Natural killer cell treated with Interleukin-12 subunit alpha and Interleukin-12 subunit beta and Interleukin-15 and Interleukin-18, amount 100 ng/mL, for 72 hours (primary cell): ENCODE results near the gene TRPM8. TPM values are rescaled to one million over a fixed set of nuclear protein-coding genes. Genes with fewer than 3 reads are reported as not detected.
A peak's percentile ranks its signal among the peaks of the same experiment; 100 is the strongest.

Source experiments
- ATAC-seq, 2 donors: fragments of 150-1000 bp; cut with Tn5 transposase in 1 of 2; sonication (Bioruptor Pico), chemical (Tn5 transposase) in 1 of 2; 2 replicates each; pipeline ENCODE4 v1.10.0; 2021
- DNase-seq: peaks from one replicate; pipeline ENCODE4 v3.0.0; 2022; ENCODE audit warnings: low spot score
- H3K27ac Mint-ChIP-seq, 2 donors: 1 replicate in 1 of 2; 2 replicates in 1 of 2; pipeline ENCODE4 v1.8.0; 2022; ENCODE audit warnings: mixed read lengths in 2 of 2, mild to moderate bottlenecking in 1 of 2, moderate library complexity in 1 of 2
- H3K27me3 Mint-ChIP-seq, 2 donors: 1 replicate in 1 of 2; 2 replicates in 1 of 2; pipeline ENCODE4 v1.8.0; 2022; ENCODE audit warnings: mixed read lengths in 2 of 2
- H3K36me3 Mint-ChIP-seq: one replicate; pipeline ENCODE4 v1.8.0; 2022; ENCODE audit warnings: mixed read lengths
- H3K4me1 Mint-ChIP-seq, 2 donors: 1 replicate in 1 of 2; 2 replicates in 1 of 2; pipeline ENCODE4 v1.8.0; 2022; ENCODE audit warnings: low read depth in 2 of 2, mixed read lengths in 2 of 2, mild to moderate bottlenecking in 1 of 2
- H3K4me3 Mint-ChIP-seq: one replicate; pipeline ENCODE4 v1.8.0; 2022; ENCODE audit warnings: mixed read lengths
- H3K9me3 Mint-ChIP-seq: 2 replicates; pipeline ENCODE4 v1.8.0; 2022; ENCODE audit warnings: mixed read lengths
- total RNA-seq, 2 donors: library from RNA; stranded (reverse); gene quantifications; one replicate each; pipeline ENCODE4 v1.2.3, GENCODE V29; 2022

Gene TRPM8
- total RNA-seq, 2 donors from 2014 or later = not detected

DNA sequence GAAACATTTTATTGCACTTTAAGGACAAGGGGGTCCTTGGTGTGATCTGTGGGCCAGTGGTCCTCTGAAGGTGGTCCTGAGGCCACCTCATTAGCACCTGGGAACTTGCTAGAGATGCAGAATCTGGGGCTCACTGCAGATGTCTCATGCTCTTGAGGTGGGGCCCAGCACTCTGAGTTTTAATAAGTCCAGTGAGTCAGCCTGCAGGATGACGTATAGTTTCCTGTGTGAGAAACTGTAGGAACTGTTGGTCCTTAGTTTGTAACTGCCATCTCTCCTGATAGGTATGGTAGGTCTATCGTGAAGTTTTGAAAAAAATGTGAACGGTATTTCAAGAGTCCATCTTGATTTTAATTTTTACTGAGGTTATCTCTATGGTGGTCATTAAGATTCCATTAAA lies 2.8 kb downstream of the TRPM8 start:
- Mint-ChIP-seq H3K27me3 (peaks cover 27 to 36% of the 10 kb centered on the region in 2 donors), H3K27ac (peak overlapping the region in 1 of 2 donors; percentile 54), H3K4me3 (peak overlapping the region; percentile 50), H3K36me3 (no peaks in the 10 kb centered on the region), H3K9me3 (no peaks in the 10 kb centered on the region), H3K4me1 (peaks cover 5 to 9% of the 10 kb centered on the region in 2 donors)
- ATAC-seq = peak; percentile 67 to 84
- DNase-seq = no peak

DNA sequence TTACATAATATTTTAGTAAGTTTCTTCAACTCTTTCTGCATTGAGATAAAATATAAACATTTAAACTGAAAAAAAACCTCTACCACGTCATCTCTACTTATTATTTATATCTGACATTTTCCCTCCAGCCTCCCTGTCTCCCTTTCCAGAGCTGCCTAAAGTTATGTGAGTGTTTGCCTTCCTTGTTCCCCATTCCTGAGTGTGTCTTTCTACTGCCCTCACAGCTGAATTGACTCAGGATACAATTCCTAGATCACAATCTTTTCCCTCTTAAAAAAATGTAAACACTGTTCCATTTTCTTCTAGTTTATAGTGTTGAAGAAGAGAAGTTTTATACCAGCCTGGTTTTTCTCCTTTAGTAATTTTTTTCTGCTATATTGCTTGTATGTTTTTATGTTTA lies 5.3 kb downstream of the TRPM8 start:
- peaks cover 26 to 34% of the 10 kb centered on the region in 2 donors for H3K27me3 Mint-ChIP-seq
- ATAC-seq (no peak), DNase-seq (no peak)
- H3K36me3 Mint-ChIP-seq = no peaks in the 10 kb centered on the region
- H3K4me3 Mint-ChIP-seq = no peak overlapping the region
- H3K4me1 Mint-ChIP-seq = peaks cover 5 to 9% of the 10 kb centered on the region in 2 donors
- no peak overlapping the region for H3K27ac Mint-ChIP-seq
- H3K9me3 Mint-ChIP-seq = no peaks in the 10 kb centered on the region

- Mint-ChIP-seq H3K9me3 (no peaks in the 10 kb centered on the region), H3K4me3 (no peak overlapping the region), H3K27ac (no peak overlapping the region), H3K4me1 (peaks cover 4 to 13% of the 10 kb centered on the region in 2 donors), H3K36me3 (no peaks in the 10 kb centered on the region), H3K27me3 (peaks cover 27 to 40% of the 10 kb centered on the region in 2 donors)
- no peak for DNase-seq
- no peak for ATAC-seq
Measured at GRCh38 chr2:233925402-233925801, 8.2 kb downstream of the TRPM8 start.

GRCh38 chr2:233926806-233927205 lies 9.6 kb downstream of the TRPM8 start:
- DNase-seq (no peak), ATAC-seq (no peak)

DNA sequence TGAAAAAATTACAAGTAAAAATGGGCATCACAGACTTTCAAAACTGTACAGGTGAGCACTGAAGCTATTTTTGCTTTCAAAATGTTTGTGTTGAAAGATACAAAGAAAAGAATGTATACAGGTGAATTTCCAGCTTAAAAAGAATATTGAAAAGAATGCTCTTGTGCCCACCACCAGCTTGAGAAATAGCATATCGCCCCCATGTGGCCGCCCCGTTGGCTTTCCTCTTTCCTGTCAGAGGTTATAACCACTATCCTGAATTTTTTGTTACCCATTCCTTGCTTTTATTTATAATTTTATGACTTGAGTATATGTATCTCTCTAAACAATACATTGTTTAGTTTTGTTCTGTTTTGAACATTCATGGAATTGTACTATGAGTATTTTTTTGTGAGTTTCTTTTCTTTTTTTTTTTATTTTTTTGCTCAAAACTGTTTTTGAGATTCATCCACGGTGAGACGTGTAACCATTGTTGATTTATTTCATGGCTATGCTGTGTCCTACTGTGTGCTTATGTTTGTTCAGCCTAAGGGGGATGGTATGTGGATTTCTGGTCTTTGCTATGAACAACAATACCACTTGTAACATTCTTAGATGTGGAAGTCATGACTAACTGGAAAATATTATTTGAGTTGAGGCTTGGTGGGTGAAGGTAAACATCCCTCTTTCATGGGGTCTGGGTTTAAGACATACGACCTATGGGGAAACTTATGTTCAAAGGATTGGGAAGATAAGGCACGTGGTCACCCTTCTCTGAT lies 11.6 kb downstream of the TRPM8 start:
- no peak overlapping the region for H3K4me3 Mint-ChIP-seq
- H3K9me3 Mint-ChIP-seq = no peaks in the 10 kb centered on the region
- peaks cover 4 to 12% of the 10 kb centered on the region in 2 donors for H3K4me1 Mint-ChIP-seq
- H3K27me3 Mint-ChIP-seq = peaks cover 55 to 57% of the 10 kb centered on the region in 2 donors
- H3K27ac Mint-ChIP-seq = no peak overlapping the region
- no peaks in the 10 kb centered on the region for H3K36me3 Mint-ChIP-seq
- no peak for ATAC-seq
- DNase-seq = no peak

More at GRCh38 chr2:233926806-233927205, 9.6 kb downstream of the TRPM8 start:
- Mint-ChIP-seq H3K4me1 (peaks cover 4 to 12% of the 10 kb centered on the region in 2 donors), H3K27ac (no peak overlapping the region), H3K27me3 (peaks cover 41 to 52% of the 10 kb centered on the region in 2 donors), H3K9me3 (no peaks in the 10 kb centered on the region), H3K4me3 (no peak overlapping the region), H3K36me3 (no peaks in the 10 kb centered on the region)

GRCh38 chr2:233929352-233930022 lies 12.3 kb downstream of the TRPM8 start:
- no peaks in the 10 kb centered on the region for H3K9me3 Mint-ChIP-seq
- ATAC-seq (no peak), DNase-seq (no peak)
- peaks cover 48 to 56% of the 10 kb centered on the region in 2 donors for H3K27me3 Mint-ChIP-seq
- H3K27ac Mint-ChIP-seq = no peak overlapping the region
- H3K4me1 Mint-ChIP-seq = peaks cover 4 to 12% of the 10 kb centered on the region in 2 donors
- H3K36me3 Mint-ChIP-seq = no peaks in the 10 kb centered on the region
- H3K4me3 Mint-ChIP-seq = no peak overlapping the region

DNA sequence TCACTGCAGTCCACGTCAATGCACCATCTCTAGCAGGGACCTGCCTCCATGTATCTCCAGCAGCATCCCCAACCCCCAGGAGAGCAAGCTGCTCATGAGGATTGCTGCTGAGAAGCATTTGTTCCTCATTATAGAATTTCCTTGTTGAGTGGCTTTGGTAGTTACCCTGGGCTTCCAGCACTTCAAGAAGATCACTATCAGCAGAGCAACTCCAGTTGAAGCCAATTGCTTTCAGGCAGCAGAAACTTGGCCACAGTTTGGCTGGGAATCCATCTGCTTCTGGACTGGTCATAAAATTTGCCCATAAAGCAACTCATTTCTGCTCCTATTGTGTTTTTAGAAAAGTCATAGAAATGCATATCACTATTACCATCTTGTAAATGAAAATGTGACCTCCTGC lies 17.4 kb downstream of the TRPM8 start:
- Mint-ChIP-seq H3K9me3 (no peaks in the 10 kb centered on the region), H3K27ac (no peak overlapping the region), H3K4me1 (peaks cover 13% of the 10 kb centered on the region in 2 donors), H3K27me3 (peaks cover 65 to 66% of the 10 kb centered on the region in 2 donors), H3K36me3 (no peaks in the 10 kb centered on the region), H3K4me3 (no peak overlapping the region)
- DNase-seq (no peak), ATAC-seq (no peak)

DNA sequence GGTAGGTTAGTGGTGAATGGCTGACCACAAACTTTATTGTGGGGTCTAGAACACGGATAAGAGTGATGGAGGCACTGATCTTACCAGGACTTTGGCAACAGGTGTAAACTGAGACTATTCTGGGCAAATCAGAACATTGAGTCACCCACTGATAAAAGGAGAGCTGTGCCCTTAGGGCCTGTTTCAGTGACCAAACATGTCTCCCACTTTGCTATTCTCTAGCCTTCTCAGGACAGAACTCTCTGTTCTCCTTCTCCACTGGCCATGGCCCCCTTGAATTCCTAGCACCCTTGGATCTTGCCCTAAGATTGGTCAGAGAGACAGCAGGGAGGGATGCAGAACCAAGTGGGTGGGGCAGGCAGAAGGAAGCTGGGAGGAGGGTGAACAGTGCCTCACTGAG lies 18.3 kb downstream of the TRPM8 start:
- no peaks in the 10 kb centered on the region for H3K9me3 Mint-ChIP-seq
- no peak overlapping the region for H3K4me3 Mint-ChIP-seq
- ATAC-seq (no peak), DNase-seq (no peak)
- no peak overlapping the region for H3K27ac Mint-ChIP-seq
- peaks cover 8 to 9% of the 10 kb centered on the region in 2 donors for H3K4me1 Mint-ChIP-seq
- no peaks in the 10 kb centered on the region for H3K36me3 Mint-ChIP-seq
- H3K27me3 Mint-ChIP-seq = peaks cover 66 to 74% of the 10 kb centered on the region in 2 donors

GRCh38 chr2:233936089-233936488 lies 18.9 kb downstream of the TRPM8 start:
- H3K27me3 Mint-ChIP-seq = peaks cover 66 to 74% of the 10 kb centered on the region in 2 donors
- ATAC-seq (no peak), DNase-seq (no peak)
- H3K27ac Mint-ChIP-seq = no peak overlapping the region
- H3K36me3 Mint-ChIP-seq = no peaks in the 10 kb centered on the region
- no peak overlapping the region for H3K4me3 Mint-ChIP-seq
- H3K9me3 Mint-ChIP-seq = no peaks in the 10 kb centered on the region
- peaks cover 8 to 9% of the 10 kb centered on the region in 2 donors for H3K4me1 Mint-ChIP-seq

DNA sequence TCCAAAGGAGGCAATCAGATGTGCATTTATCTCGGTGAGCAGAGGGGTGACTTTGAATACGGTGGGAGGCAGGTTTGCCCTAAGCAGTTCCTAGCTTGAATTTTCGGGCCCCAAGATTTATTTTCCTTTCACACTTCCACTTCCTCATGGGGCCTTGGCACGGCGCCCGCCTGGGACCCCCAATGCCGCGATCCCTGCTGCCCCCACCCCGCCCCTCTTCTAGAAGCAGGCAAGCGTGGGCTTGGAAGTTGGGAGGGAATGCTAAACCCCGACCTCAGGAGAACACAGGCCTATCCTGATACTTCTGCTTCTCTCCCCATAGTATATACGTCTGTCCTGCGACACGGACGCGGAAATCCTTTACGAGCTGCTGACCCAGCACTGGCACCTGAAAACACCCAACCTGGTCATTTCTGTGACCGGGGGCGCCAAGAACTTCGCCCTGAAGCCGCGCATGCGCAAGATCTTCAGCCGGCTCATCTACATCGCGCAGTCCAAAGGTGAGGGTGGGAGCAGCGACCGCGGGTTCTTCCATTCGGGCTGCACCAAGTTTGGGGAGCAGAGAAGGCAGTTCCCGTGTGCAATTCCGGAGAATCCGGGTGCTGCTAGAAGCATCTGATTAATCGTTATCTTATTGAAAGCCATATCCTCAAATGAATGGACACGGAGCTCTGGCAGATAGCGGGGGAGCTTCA lies 21.6 kb downstream of the TRPM8 start:
- Mint-ChIP-seq H3K4me1 (peaks cover 8 to 9% of the 10 kb centered on the region in 2 donors), H3K9me3 (no peaks in the 10 kb centered on the region), H3K36me3 (no peaks in the 10 kb centered on the region), H3K27me3 (peaks cover 53 to 54% of the 10 kb centered on the region in 2 donors), H3K4me3 (peak overlapping the region; percentile 20), H3K27ac (no peak overlapping the region)
- DNase-seq (no peak), ATAC-seq (no peak)

DNA sequence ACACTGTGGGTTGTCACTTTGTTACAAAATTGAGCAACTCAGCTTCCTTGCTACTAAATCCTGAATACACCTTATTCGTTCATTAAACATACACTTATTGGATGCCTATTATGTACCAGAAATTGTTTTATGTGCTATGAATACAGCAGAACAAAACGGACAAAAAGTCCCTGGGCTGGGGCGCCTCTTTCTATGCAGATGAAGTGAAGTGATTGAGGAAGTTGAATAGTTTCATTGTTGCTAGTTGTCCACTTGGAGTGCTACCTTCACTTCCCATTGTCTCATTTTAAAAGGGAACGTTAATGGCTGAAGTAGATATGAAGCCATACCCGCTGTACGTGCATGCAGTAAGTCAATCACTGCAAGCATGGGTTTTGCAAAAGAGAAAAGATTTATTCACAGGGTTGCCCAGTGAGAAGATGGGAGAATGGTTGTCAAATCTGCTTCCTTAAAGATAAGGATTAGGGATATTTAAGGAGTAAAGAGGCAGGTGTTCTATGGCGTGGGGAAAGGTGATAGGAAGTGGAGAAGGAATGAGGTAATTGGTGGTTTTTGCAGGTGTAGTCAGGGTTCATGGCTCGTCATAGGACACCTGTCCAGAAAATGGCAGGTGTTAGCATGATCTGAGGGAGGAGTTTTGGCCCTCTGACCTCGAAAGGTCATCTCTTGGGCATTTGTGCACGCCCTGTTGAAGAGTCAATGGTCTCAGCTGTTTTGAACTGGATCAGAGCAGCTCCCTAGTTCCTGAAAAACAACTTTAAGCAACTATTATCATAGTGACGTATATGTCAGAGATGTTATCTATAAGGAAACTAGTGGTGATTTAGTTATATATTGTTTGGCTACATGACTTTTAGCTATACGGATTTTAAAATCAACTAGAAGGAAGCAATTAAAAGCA lies 23.5 kb downstream of the TRPM8 start:
- H3K36me3 Mint-ChIP-seq = no peaks in the 10 kb centered on the region
- H3K9me3 Mint-ChIP-seq = no peaks in the 10 kb centered on the region
- peaks cover 8 to 9% of the 10 kb centered on the region in 2 donors for H3K4me1 Mint-ChIP-seq
- no peak overlapping the region for H3K4me3 Mint-ChIP-seq
- H3K27me3 Mint-ChIP-seq = peaks cover 49 to 62% of the 10 kb centered on the region in 2 donors
- DNase-seq (no peak), ATAC-seq (no peak)
- no peak overlapping the region for H3K27ac Mint-ChIP-seq

DNA sequence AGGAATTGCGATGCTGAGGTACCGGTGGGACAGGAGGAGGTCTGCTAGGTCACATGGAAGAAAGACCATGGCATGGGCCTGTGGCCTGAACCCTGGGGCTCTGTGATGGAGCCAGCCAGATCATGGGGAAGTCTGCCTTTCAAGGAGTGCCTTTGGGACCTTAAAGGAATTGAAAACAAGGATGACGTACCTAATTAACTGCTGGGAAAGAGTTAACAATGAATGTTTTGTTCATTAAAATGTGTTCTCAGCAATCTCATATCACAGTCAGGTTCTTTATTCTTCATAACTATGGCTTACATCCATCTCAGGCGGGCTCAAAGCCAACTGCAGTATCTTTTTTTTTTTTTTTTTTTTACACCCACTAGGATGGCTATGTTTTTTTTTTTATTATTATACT lies 25.6 kb downstream of the TRPM8 start:
- Mint-ChIP-seq H3K4me3 (no peak overlapping the region), H3K27me3 (peaks cover 43 to 56% of the 10 kb centered on the region in 2 donors)

DNA sequence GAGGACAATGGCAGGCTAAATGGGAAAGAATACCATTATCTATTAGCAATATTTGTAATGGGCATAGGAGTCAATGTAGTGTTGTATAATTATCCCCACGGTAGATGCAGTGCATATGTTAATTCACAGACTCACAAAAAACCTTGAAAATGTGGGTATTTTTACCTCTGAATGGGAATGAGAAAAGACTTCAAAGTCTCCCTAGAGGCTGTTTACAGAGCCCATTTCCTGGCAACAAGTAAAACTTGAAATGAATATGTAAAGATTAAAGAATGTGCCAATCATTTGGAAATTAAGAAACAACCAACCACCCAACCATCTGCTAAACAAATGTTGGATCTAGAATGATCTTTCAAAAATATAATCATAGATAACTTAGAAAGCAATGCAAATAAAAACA lies 27.1 kb downstream of the TRPM8 start:
- DNase-seq = no peak
- Mint-ChIP-seq H3K4me1 (peaks cover 1% of the 10 kb centered on the region in 2 donors), H3K4me3 (no peak overlapping the region), H3K27ac (no peak overlapping the region), H3K36me3 (no peaks in the 10 kb centered on the region), H3K9me3 (no peaks in the 10 kb centered on the region), H3K27me3 (peaks cover 38 to 48% of the 10 kb centered on the region in 2 donors)
- ATAC-seq = no peak

More for the DNA sequence above, 25.6 kb downstream of the TRPM8 start:
- H3K4me1 Mint-ChIP-seq = peaks cover 8 to 9% of the 10 kb centered on the region in 2 donors
- H3K9me3 Mint-ChIP-seq = no peaks in the 10 kb centered on the region
- no peak for ATAC-seq
- no peak for DNase-seq
- no peaks in the 10 kb centered on the region for H3K36me3 Mint-ChIP-seq
- H3K27ac Mint-ChIP-seq = no peak overlapping the region
